Measurements from ENCODE around the gene DGCR8.

DGCR8 gene

GRCh38 chr22:20137671-20138416 is 57.8 kb downstream of the DGCR8 start:
- DNase-seq (ENCODE audit: low read depth in 3 of 3), result no peak

- no peak for DNase-seq (ENCODE audit: low read depth in 3 of 3)
Observed at GRCh38 chr22:20138417-20138738, 58.3 kb downstream of the DGCR8 start.

GRCh38 chr22:20138868-20139267 is 58.8 kb downstream of the DGCR8 start:
- DNase-seq (ENCODE audit: low read depth in 3 of 3), result no peak

GRCh38 chr22:20139391-20140106 is 59.5 kb downstream of the DGCR8 start:
- DNase-seq (ENCODE audit: low read depth in 3 of 3), result no peak

GRCh38 chr22:20140107-20140445 is 60.0 kb downstream of the DGCR8 start:
- no peak for DNase-seq (ENCODE audit: low read depth in 3 of 3)

- no peak for DNase-seq (ENCODE audit: low read depth in 3 of 3)
Observed at GRCh38 chr22:20140521-20140964, 60.5 kb downstream of the DGCR8 start.

GRCh38 chr22:20141186-20142077 is 61.4 kb downstream of the DGCR8 start:
- DNase-seq (ENCODE audit: low read depth in 3 of 3), result no peak

GRCh38 chr22:20142711-20143621 is 62.9 kb downstream of the DGCR8 start:
- no peak for DNase-seq (ENCODE audit: low read depth in 3 of 3)

GRCh38 chr22:20143883-20144665 is 64.0 kb downstream of the DGCR8 start:
- DNase-seq (ENCODE audit: low read depth in 3 of 3), result no peak

- DNase-seq (ENCODE audit: low read depth in 3 of 3), result no peak
Observed at GRCh38 chr22:20145206-20145831, 65.3 kb downstream of the DGCR8 start.

GRCh38 chr22:20145832-20146223 is 65.8 kb downstream of the DGCR8 start:
- DNase-seq (ENCODE audit: low read depth in 3 of 3), result no peak

GRCh38 chr22:20146777-20147176 is 66.7 kb downstream of the DGCR8 start:
- DNase-seq (ENCODE audit: low read depth in 3 of 3), result no peak

- no peak for DNase-seq (ENCODE audit: low read depth in 3 of 3)
Observed at GRCh38 chr22:20147237-20147988, 67.4 kb downstream of the DGCR8 start.

GRCh38 chr22:20148414-20148813 is 68.4 kb downstream of the DGCR8 start:
- DNase-seq (ENCODE audit: low read depth in 3 of 3), result no peak

- no peak for DNase-seq (ENCODE audit: low read depth in 3 of 3)
Observed at GRCh38 chr22:20149257-20150250, 69.5 kb downstream of the DGCR8 start.

GRCh38 chr22:20150381-20151275 is 70.6 kb downstream of the DGCR8 start, which contains the start of gene CCDC188:
Gene CCDC188, minus strand, starts transcription at chr22:20151055. Its CDS starts 69 bp downstream, at chr22:20150986.
- DNase-seq (ENCODE audit: low read depth in 3 of 3), result no peak

GRCh38 chr22:20151276-20151588 is 71.2 kb downstream of the DGCR8 start:
- no peak for DNase-seq (ENCODE audit: low read depth in 3 of 3)
